ENCODE results near the gene LIX1L. TPM values are rescaled to one million over a fixed set of nuclear protein-coding genes. Genes with fewer than 3 reads are reported as not detected.
"Not testable (repeated sequence)": the region's sequence is repeated elsewhere in the genome, so short reads cannot be mapped to it uniquely, and the experiment has no call there.

LIX1L gene
- total RNA-seq, 2 experiments from 2014 or later, result 49.5 to 57.5 TPM

DNA sequence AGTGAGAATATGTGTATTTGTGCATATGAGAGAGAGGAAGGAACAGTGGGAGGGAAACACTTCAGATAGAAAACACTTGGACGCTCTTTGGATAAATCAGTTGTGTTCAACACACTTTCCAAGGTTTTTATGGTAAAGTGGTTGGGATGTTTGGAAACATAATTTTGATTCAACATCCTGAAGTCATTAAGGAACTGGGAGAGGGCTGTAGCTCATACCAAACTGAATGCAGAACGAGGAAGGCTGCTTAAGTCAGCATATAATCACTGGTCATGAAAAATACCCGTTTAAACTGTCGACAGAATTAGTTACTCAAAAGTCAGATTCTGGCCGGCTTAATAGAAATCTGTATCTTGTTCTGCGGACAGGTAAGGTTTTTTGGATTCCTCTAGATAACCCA is 14.9 kb downstream of the LIX1L start:
- ChIA-PET CTCF (interaction anchor here (0.9 to 1.0 kb wide), 2 partner anchors 9 to 66 kb away, joined by 3 read pairs; no protein-coding TSS in a partner anchor), POLR2A (no interaction called here)
- no peaks in the 10 kb centered on the region for H3K9me3 Mint-ChIP-seq
- no peak for DNase-seq
- H3K4me3 Mint-ChIP-seq, result no peak overlapping the region
- peaks cover 35% of the 10 kb centered on the region for H3K36me3 Mint-ChIP-seq (ENCODE audit: low read depth)
- H3K27ac Mint-ChIP-seq, result no peak overlapping the region
- H3K4me1 Mint-ChIP-seq, result peaks cover 3% of the 10 kb centered on the region
- no peaks in the 10 kb centered on the region for H3K27me3 Mint-ChIP-seq

DNA sequence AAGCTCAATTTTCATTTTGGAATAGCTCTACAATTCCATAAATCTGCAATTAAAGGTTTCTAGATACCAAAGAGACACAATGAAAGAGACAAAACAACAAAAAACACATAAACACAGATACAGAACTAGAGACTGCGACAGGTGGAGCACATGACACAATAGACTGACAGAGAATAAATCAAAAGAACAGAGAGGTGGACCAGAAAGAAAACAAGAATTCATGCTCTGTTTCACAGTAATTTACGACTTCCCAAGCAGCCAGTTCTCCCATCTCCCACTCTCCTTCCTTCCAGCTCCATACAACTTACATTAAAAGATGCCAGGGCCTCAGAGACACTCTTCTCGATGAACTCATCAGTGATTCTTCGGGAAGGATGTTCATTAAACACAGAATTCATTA is 15.4 kb downstream of the LIX1L start:
- no peak for DNase-seq
- ChIA-PET CTCF (interaction anchor here (0.9 to 1.7 kb wide), 3 partner anchors 8 to 97 kb away, joined by 3 to 5 read pairs (median 3); partner anchors contain the start of genes NUDT17 and RBM8A), POLR2A (no interaction called here)
- peaks cover 3% of the 10 kb centered on the region for H3K4me1 Mint-ChIP-seq
- H3K9me3 Mint-ChIP-seq, result no peaks in the 10 kb centered on the region
- no peak overlapping the region for H3K27ac Mint-ChIP-seq
- H3K27me3 Mint-ChIP-seq, result no peaks in the 10 kb centered on the region
- H3K4me3 Mint-ChIP-seq, result no peak overlapping the region
- peaks cover 38% of the 10 kb centered on the region for H3K36me3 Mint-ChIP-seq (ENCODE audit: low read depth)

DNA sequence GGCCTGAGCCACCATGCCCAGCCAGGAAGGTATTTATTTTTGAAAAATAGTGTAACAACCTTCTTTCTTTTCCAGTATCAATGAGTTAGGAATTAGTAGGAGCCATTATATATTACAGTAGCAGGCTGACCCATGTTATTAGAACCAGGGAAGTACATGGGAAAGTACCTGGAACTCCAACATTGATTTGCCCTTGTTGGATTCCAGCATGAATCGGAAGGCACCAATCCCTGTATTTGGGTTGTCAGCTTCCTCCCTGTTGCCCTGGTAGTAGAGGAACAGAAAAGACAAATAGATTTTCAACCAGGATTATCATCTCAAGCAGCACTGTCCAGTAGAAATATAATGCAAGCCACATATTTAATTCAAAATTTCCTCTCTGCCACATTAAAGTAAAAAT is 20.4 kb downstream of the LIX1L start:
- no peak overlapping the region for H3K4me3 Mint-ChIP-seq
- POLR2A ChIA-PET, result no interaction called here
- H3K4me1 Mint-ChIP-seq, result peaks cover 16% of the 10 kb centered on the region
- H3K36me3 Mint-ChIP-seq (ENCODE audit: low read depth), result peaks cover 43% of the 10 kb centered on the region
- H3K9me3 Mint-ChIP-seq, result no peaks in the 10 kb centered on the region
- H3K27me3 Mint-ChIP-seq, result no peaks in the 10 kb centered on the region
- no peak overlapping the region for H3K27ac Mint-ChIP-seq
- CTCF ChIA-PET, result interaction anchor here (1.2 to 3.6 kb wide), 2 partner anchors 10 to 18 kb away, joined by 3 to 14 read pairs; partner anchors contain the start of gene RBM8A
- no peak for DNase-seq

DNA sequence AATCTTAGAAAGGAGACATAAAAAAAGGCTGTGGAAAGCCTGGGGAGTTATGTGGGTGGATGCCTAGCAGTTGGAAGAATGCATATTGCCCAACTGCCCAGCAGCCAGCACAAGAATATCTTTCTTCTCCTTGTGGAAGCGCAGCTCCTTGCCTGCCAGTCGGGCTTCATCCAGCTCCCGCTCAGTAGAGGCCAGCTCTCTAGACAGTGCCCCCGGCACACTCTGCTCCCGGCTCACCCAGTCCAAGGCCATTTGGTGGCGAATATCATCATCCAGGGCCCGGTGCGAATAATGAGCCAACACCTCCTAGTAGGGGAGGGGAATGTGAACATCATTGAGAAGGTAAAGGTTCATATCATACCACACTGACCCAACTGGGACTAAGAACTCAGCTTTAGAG is 21.6 kb downstream of the LIX1L start:
- CTCF ChIA-PET, result interaction anchor here (1.0 to 3.6 kb wide), 3 partner anchors 9 to 97 kb away, joined by 3 to 14 read pairs (median 3); partner anchors contain the start of gene RBM8A

DNA sequence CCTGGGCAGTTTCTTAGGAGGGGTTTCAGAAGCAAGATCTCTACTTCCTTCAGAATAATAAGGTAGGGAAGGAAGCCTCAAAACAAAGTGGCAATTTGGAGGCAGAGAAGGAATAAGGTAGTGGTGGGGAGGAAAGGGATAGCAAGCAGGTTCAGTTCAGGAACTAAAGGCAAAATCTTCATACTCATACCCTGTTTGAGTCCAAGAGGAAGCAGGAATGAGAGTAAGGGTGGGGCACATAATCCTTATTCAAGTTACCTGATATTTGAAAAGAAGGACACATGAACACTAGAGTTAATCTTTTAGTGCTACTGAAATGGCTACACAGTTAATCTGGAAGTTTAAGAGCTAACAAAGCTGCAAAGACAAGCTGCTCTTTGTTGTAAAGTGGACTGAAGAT is 22.1 kb downstream of the LIX1L start:
- ChIA-PET POLR2A (no interaction called here), CTCF (interaction anchor here (1.0 to 3.6 kb wide), 2 partner anchors 9 to 97 kb away, joined by 3 to 14 read pairs; partner anchors contain the start of gene RBM8A)
- Mint-ChIP-seq H3K27ac (no peak overlapping the region), H3K27me3 (no peaks in the 10 kb centered on the region), H3K9me3 (no peaks in the 10 kb centered on the region), H3K4me3 (no peak overlapping the region), H3K4me1 (peaks cover 26% of the 10 kb centered on the region), H3K36me3 (ENCODE audit: low read depth) (peaks cover 39% of the 10 kb centered on the region)
- no peak for DNase-seq

More for the DNA sequence above, 21.6 kb downstream of the LIX1L start:
- H3K4me3 Mint-ChIP-seq, result no peak overlapping the region
- no peaks in the 10 kb centered on the region for H3K9me3 Mint-ChIP-seq
- peaks cover 38% of the 10 kb centered on the region for H3K36me3 Mint-ChIP-seq (ENCODE audit: low read depth)
- peaks cover 23% of the 10 kb centered on the region for H3K4me1 Mint-ChIP-seq
- POLR2A ChIA-PET, result no interaction called here
- no peak for DNase-seq
- H3K27me3 Mint-ChIP-seq, result no peaks in the 10 kb centered on the region
- H3K27ac Mint-ChIP-seq, result peak overlapping the region; percentile 47

DNA sequence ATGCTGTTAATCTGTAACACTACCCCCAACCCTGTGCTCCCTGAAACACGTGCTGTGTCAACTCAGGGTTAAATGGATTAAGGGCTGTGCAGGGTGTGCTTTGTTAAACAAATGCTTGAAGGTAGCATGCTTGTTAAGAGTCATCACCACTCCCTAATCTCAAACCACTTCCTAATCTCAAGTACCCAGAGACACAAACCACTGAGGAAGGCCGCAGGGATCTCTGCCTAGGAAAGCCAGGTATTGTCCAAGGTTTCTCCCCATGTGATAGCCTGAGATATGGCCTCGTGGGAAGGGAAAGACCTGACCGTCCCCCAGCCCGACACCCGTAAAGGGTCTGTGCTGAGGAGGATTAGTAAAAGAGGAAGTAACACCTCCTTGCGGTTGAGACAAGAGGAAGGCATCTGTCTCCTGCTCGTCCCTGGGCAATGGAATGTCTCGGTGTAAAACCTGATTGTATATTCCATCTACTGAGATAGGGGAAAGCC is 25.3 kb downstream of the LIX1L start:
- peaks cover 36% of the 10 kb centered on the region for H3K4me1 Mint-ChIP-seq
- H3K9me3 Mint-ChIP-seq, POLR2A ChIA-PET, CTCF ChIA-PET, H3K27me3 Mint-ChIP-seq: not testable (repeated sequence)
- peak overlapping the region; percentile 41 for H3K4me3 Mint-ChIP-seq
- H3K36me3 Mint-ChIP-seq (ENCODE audit: low read depth), result peaks cover 46% of the 10 kb centered on the region
- peak; percentile 15 for DNase-seq
- H3K27ac Mint-ChIP-seq, result peak overlapping the region; percentile 87

DNA sequence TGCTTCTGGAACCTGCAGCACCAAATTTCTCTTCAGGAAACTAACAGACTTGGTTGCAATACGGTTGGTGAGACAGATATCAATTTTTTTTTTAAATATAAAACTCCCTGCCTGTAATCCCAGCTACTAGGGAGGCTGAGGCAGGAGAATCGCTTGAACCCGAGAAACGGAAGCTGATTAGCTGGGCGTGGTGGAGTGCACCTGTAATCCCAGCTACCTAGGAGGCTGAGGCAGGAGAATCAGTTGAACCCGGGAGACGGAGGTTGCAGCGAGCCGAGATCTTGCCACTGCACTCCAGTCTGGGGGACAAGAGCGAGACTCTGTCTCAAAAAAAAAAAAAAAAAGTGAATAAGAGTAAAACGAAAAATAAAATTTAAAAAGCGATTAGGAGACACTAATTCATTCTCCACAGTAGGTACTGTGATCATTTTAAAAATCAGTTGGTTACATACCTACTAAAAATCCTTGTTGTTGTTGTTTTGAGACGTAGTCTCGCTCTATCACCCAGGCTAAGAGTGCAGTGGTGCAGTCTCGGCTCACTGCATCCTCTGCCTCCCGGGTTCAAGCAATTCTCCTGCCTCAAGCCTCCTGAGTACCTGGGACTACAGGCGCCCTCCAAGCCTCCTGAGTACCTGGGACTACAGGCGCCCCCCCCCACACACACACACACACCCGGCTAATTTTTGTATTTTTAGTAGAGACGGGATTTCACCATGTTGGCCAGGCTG is 29.7 kb downstream of the LIX1L start:
- ChIA-PET CTCF (interaction anchor here (0.7 to 2.2 kb wide), 18 partner anchors 8 to 110 kb away, joined by 3 to 14 read pairs (median 4); partner anchors contain the start of genes ANKRD34A, NUDT17 and POLR3GL), POLR2A (interaction anchor here (0.5 to 1.2 kb wide), 4 partner anchors 30 to 70 kb away, joined by 3 to 7 read pairs (median 6); partner anchors contain the start of genes ANKRD34A, LIX1L, PIAS3 and POLR3GL)
- no peak overlapping the region for H3K27ac Mint-ChIP-seq
- H3K36me3 Mint-ChIP-seq (ENCODE audit: low read depth), result peaks cover 23% of the 10 kb centered on the region
- H3K27me3 Mint-ChIP-seq, result no peaks in the 10 kb centered on the region
- H3K9me3 Mint-ChIP-seq, result no peaks in the 10 kb centered on the region
- H3K4me1 Mint-ChIP-seq, result peaks cover 37% of the 10 kb centered on the region
- no peak overlapping the region for H3K4me3 Mint-ChIP-seq
- DNase-seq, result no peak

DNA sequence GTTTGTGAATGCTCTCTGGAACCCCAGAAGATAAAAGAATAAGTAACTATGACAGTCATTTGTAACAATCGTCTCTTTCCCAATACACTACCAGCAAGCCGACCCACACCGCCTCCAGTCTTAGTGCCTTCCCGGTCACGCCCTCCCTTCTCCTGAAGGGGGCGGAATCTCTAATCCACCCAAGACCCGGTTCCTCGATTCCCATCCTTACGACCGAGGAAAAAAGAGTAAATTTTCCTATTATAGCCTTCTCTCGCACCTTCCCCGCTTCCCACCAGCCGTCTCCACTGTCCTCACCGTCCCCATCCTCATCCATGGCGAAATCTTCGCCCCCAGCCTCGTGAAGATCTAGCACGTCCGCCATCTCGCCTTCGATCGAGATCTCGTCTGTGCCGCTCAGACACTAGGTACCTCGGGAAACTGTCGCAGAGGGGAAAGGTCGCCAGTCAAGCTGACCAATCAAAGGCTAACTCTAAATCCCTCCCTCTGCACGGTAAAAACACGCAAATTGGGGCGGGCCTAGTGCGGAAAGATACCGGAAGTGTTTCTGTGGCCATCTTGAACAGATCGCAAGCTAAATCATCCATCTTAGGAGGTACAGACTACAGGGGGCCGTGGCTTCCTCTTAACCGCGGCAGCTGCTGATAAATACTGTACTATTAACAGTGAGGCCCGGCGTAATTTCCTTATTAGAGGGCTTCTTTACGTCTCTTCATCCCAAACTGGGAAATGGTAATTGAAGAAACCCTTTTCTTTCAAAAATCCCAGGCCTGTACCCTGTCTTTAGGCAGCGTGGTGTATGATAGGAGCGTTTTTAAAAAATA is 30.5 kb downstream of the LIX1L start, which contains the start of gene RBM8A:
TSS of gene RBM8A (minus strand) at position 422 of the 824 bp plus-strand sequence. CDS start at position 364, 58 bp downstream.
- ChIA-PET POLR2A (interaction anchor here (0.6 to 1.2 kb wide), 4 partner anchors 31 to 69 kb away, joined by 3 to 7 read pairs (median 6); partner anchors contain the start of genes ANKRD34A, LIX1L, PIAS3 and POLR3GL), CTCF (interaction anchor here (0.7 to 2.2 kb wide), 18 partner anchors 9 to 111 kb away, joined by 3 to 14 read pairs (median 4); partner anchors contain the start of genes ANKRD34A, NUDT17 and POLR3GL)
- H3K36me3 Mint-ChIP-seq (ENCODE audit: low read depth), result peaks cover 27% of the 10 kb centered on the region

DNA sequence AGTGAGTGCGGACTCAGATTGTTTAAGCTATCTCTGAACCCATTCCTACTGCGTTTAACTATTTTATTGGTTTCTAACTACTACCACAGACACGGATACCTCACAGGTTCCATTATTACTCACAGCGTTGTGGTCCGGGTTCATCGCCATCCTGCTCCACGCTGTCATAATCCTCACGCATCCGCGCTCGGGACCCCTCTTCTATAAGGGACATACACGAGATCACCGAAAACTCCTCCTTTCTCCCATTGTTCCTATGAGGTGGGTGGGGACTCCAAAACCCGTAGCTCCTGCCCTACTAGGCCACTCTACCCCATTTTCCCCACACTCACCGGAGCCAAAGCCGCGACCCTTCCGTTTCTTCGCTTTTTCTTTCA is 31.1 kb downstream of the LIX1L start:
- ChIA-PET POLR2A (interaction anchor here (1.2 kb wide), 1 partner anchor 68 kb away, joined by 5 read pairs; the partner anchor contains the start of gene PIAS3), CTCF (interaction anchor here (0.8 to 2.2 kb wide), 10 partner anchors 10 to 112 kb away, joined by 3 to 14 read pairs (median 6); partner anchors contain the start of genes ANKRD34A and POLR3GL)
- Mint-ChIP-seq H3K4me3 (no peak overlapping the region), H3K4me1 (peaks cover 26% of the 10 kb centered on the region), H3K9me3 (no peaks in the 10 kb centered on the region), H3K36me3 (ENCODE audit: low read depth) (peaks cover 25% of the 10 kb centered on the region), H3K27me3 (no peaks in the 10 kb centered on the region), H3K27ac (no peak overlapping the region)
- peak; percentile 37 for DNase-seq

More for the DNA sequence above, 30.5 kb downstream of the LIX1L start, which contains the start of gene RBM8A:
- Mint-ChIP-seq H3K4me3 (no peak within 1 kb of the TSS), H3K9me3 (no peaks in the 10 kb centered on the region), H3K4me1 (peaks cover 29% of the 10 kb centered on the region), H3K27ac (no peak within 1 kb of the TSS), H3K27me3 (no peaks in the 10 kb centered on the region)
- peak; percentile 98 for DNase-seq

DNA sequence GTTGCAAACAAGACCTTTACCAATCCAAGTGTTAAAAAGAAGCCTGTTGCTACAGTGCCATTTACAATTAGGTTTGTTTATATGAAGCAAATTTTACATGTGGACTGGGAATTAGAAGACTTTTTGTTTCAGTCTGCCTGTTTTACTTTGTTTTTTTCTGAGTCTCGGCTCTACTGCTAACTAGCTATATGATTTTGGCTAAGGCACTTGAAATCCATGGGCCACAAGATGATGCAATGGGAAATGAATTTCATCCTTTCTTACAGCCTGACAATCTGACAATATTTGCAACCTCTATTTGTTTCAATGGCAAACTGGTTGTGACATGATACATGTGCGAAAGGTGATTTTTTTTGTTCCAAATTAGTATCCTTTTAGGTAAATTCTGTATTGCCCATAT is 35.6 kb downstream of the LIX1L start:
- DNase-seq, result no peak
- Mint-ChIP-seq H3K9me3 (no peaks in the 10 kb centered on the region), H3K27me3 (no peaks in the 10 kb centered on the region), H3K4me3 (no peak overlapping the region), H3K36me3 (ENCODE audit: low read depth) (peaks cover 12% of the 10 kb centered on the region), H3K27ac (no peak overlapping the region), H3K4me1 (peaks cover 39% of the 10 kb centered on the region)
- ChIA-PET POLR2A (no interaction called here), CTCF (no interaction called here)

DNA sequence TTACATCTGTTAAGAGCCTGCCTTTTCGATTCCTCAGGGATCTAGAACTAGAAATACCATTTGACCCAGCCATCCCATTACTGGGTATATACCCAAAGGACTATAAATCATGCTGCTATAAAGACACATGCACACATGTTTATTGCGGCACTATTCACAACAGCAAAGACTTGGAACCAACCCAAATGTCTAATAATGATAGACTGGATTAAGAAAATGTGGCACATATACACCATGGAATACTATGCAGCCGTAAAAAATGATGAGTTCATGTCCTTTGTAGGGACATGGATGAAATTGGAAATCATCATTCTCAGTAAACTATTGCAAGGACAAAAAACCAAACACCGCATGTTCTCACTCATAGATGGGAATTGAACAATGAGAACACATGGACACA is 37.5 kb downstream of the LIX1L start:
- peaks cover 23% of the 10 kb centered on the region for H3K36me3 Mint-ChIP-seq (ENCODE audit: low read depth)
- CTCF ChIA-PET, H3K9me3 Mint-ChIP-seq, DNase-seq, H3K27me3 Mint-ChIP-seq, POLR2A ChIA-PET: not testable (repeated sequence)
- H3K4me3 Mint-ChIP-seq, result peak overlapping the region; percentile 90
- H3K27ac Mint-ChIP-seq, result peak overlapping the region; percentile 98
- peaks cover 35% of the 10 kb centered on the region for H3K4me1 Mint-ChIP-seq
